Endothelial cell of umbilical vein (primary cell): ENCODE measurements around the gene DYRK3.

Experiments
- CTCF ChIP-seq, 2 donors: IDR thresholded peaks; 1 replicate in 1 of 2; 2 replicates in 1 of 2; pipeline ENCODE4 v1.5.1; 2011; ENCODE audit warnings: low read length in 2 of 2, mild to moderate bottlenecking in 2 of 2, moderate library complexity in 2 of 2, control low read depth in 1 of 2, inconsistent platforms in 1 of 2, low read depth in 1 of 2; ENCODE audit not compliant: insufficient read depth in 1 of 2; ENCODE audit errors: extremely low read depth in 1 of 2
- EZH2 ChIP-seq: IDR thresholded peaks from 2 replicates; pipeline ENCODE4 v1.6.1; 2012; ENCODE audit warnings: borderline replicate concordance, low read depth, mild to moderate bottlenecking, moderate library complexity, low read length, inconsistent platforms; ENCODE audit not compliant: severe bottlenecking
- FOS ChIP-seq: IDR thresholded peaks from 2 replicates; pipeline ENCODE4 v1.6.1; 2011; ENCODE audit warnings: mild to moderate bottlenecking, low read length, moderate library complexity, borderline replicate concordance; ENCODE audit not compliant: insufficient read depth
- POLR2A ChIP-seq: IDR thresholded peaks from 2 replicates; pipeline ENCODE4 v1.6.1; 2012; ENCODE audit warnings: low read depth, mild to moderate bottlenecking, control low read depth, low read length

- TF ChIP-seq POLR2A = no peak
- no peak for TF ChIP-seq CTCF (IDR thresholded peaks at IDR 0.05; ENCODE audit: extremely low read depth in 1 of 2, insufficient read depth in 1 of 2, low read depth in 1 of 2, low read length in 2 of 2)
- no peak for TF ChIP-seq EZH2
- TF ChIP-seq FOS = no peak
Observed at GRCh38 chr1:206693592-206693991, 58.3 kb downstream of the DYRK3 start.
